HG03139 (cell line): ENCODE data around the gene RRM1.
"Not testable (repeated sequence)": the region's sequence is repeated elsewhere in the genome, so short reads cannot be mapped to it uniquely, and the experiment has no call there.

Experiments used
- ATAC-seq: cut with Tn5 transposase; IDR thresholded peaks from one replicate; pipeline ENCODE4 v1.9.1; 2021; ENCODE audit not compliant: unreplicated experiment

RRM1 gene

DNA sequence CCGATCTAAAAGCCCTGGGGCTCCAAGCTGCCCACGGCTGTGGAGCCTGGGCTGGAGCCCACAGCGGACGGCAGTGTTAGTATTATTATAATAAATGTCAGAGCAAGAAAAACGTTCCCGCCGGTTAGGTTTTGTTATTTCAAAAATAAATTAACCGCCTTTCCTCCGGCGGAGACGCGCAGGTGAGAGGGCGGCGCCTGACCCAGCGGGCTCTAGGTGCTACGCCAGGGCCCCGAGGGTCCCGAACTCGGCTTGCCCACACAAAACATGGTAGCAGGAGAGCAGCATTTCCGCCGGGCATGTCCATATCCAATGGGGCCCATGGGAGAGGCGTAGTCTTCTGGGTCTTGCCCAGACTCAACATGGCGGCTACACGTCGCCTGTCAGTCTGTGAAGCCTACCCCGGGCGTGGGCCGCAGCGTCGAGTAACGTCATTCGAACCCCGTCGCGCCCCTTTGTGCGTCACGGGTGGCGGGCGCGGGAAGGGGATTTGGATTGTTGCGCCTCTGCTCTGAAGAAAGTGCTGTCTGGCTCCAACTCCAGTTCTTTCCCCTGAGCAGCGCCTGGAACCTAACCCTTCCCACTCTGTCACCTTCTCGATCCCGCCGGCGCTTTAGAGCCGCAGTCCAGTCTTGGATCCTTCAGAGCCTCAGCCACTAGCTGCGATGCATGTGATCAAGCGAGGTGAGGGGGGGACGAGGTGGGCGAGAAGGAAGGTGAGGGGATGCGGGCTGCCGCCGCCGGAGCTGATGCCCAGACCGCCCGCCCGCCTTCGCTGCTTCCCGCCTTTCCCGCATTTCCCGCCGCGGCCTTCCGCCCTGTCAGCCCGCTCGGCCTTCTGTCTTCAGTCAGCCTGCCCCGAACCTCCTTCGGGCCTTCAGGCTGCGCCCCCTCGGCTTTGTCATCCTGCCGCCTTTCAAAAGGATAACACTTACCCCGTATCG, at the start of gene RRM1:
RRM1 (plus strand) TSS at position 452 of the 944 bp plus-strand sequence; CDS start at position 666, 214 bp downstream.
- ATAC-seq: peak; percentile 95

DNA sequence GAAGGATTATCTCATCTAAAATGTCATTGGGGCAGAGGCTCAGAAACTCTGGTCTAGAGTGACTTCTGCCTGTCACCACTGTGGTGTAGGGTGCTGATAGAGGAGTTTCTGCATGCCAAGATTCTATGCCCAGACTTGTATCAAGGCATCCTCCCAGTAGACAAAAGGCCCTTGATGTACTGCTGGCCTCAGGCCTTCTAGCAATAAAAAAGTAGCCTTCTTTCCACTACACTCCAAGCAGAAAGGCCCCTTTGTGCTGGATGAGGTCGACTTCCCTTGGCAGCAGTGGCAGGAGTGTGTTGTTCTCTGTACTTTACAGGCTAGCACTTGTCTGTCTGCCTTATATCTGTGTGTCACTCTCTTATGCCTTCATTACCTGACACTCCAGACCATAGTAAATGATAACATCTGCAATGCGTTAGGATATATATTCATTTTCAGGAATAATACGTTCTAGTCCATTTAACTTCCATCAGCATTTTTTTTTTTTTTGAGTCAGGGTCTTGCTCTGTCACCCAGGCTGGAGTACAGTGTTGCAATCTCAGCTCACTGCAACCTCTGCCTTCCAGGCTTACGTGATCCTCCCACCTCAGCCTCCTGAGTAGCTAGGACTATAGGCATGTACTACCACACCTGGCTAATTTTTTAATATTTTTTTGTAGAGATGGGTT, 49.5 kb upstream of the RRM1 start:
- no peak for ATAC-seq

DNA sequence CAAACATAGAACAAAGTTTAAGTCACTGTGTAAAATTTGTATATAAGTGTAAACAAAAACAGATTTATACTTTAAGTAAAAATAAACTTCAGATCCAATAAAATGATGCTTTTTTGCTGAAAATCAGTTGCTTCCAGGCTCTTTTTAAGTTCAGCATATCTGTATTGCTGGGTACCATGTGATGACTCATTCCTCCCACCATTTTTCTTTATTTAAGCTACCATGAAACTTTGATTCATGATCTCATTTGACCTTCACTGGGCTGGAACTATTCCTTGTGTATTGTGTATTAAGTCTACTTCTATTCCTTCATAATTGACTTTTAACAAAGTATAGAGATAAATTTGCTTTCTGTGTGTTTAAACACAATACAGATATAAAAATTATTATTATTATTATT, 46.3 kb upstream of the RRM1 start:
- no peak for ATAC-seq

DNA sequence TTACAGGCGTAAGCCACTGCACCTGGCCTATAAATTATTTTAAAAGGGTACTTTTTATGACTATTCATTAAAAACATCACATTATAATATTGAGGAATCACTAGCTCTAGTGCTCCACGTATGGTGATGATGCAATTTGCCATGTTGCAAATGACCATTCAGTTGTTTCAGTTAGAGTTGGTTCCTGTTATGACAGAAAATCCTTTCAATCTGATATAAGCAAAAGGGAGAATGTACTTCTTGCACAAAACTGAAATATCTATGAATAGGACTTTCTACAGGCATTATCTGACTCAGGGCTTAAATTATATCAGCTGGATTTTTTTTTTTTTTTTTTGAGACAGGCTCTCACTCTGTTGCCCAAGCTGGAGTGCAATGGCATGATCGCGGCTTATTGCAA, 45.6 kb upstream of the RRM1 start:
- ATAC-seq: no peak

DNA sequence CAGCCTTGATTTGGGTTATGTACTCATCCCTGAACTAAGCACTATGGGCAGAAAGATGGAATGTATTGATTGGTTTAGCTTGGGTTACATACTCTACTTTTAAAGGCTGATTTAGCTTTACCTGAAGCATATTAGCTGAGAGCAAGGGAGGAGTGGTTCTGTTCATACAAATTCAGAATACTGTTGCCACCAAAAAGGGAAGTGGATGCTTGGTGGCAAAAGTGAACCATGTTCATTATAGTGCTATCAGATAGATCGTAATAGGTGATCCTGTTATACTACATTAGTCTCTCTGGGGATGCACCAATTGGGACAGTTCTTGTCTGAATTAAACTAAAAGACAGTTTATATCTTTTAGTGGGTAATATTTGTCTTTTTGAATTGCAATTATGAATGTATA, 44.5 kb upstream of the RRM1 start:
- no peak for ATAC-seq

DNA sequence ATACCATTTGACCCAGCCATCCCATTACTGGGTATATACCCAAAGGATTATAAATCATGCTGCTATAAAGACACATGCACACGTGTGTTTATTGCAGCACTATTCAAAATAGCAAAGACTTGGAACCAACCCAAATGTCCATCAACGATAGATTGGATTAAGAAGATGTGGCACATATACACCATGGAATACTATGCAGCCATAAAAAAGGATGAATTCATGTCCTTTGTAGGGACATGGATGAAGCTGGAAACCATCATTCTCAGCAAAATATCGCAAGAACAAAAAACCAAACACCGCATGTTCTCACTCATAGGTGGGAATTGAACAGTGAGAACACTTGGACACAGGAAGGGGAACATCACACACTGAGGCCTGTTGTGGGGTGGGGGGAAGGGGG, 41.4 kb upstream of the RRM1 start:
- ATAC-seq: not testable (repeated sequence)

DNA sequence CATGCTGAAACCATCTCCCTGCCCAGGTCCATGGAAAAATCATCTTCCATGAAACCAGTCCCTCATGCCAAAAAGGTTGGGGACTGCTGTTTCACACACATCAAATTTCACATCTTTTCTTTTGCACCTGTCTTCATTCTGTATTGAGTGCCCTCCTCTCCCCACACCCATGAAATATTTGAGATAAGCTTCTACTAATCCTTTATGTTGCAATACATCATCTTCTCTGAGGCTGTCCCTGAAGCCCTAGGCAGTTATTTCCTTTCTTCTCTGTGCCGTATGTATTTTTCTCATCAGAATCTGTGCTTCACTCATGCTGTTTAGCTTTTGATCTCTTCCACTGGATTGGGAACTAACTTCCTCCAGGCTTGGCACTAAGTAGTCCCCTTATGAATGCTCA, 40.0 kb upstream of the RRM1 start:
- ATAC-seq: no peak

DNA sequence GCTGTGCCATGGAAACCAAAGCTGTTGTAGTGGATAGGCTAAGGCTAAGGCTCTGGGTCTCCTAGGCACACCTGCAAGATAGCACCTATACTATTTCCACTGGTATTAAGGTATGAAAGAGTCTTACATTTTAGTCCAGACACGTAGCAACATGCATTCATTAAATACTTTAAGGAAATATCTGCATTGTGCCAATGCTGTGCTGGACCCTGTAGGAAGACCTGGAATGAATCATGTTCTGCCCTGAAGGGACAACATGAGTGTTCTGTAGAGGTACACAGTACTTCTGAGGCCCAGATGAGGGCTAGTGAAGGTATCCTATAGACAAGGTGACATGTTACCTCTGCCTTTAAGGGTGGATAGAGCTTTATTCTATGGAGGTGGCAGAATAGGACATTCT, 35.2 kb upstream of the RRM1 start:
- ATAC-seq: no peak

DNA sequence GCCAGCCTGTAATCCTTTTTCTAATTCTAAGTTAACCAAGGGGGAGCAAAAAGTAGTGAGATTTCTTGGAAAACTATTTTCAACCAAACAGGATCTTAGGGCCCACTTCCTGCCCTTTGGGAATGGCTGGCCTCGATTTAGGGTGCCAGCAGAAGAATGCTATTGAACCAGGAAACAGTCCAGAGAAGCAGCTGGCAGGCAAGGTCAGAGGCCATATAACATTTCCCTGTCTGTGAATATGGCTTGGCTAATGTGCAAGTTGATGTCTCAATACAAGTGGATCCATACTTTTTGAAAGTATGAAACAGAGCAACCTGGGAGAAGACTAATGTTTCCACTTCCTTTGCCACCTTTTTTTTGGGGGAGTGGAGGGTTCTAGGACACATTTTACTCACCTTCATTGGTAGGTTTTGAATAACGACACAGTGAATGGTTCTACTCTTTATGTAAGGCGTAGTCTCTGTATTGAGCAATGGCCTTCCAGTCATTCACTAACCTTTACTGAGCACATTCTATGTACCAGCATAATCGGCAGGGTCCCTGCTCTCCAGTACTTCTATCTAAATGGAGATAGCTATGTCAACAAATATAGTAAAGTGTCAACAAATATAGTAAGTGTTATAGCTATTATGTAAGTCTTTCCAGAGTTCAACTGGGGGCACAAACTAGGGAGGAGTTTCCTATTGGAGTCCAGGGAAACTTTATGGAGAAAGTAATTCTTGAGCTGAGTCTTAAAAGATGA, 34.2 kb upstream of the RRM1 start:
- ATAC-seq: no peak

DNA sequence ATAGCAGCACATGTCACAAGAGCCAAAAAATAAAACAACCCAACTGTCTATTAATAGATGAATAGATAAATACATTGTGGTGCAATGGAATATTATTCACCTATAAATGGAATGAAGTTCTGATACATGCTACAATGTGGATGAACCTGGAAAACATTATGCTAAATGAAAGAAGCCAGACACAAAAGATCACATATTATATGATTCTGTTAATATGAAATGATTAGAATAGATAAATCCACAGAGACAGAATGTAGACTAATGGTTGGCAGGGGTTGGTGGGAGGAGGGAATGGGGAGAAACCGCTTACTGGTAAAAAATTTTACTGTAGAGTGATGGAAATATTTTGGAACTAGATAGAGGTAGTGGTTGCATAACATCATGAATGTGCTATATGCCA, 32.9 kb upstream of the RRM1 start:
- no peak for ATAC-seq

DNA sequence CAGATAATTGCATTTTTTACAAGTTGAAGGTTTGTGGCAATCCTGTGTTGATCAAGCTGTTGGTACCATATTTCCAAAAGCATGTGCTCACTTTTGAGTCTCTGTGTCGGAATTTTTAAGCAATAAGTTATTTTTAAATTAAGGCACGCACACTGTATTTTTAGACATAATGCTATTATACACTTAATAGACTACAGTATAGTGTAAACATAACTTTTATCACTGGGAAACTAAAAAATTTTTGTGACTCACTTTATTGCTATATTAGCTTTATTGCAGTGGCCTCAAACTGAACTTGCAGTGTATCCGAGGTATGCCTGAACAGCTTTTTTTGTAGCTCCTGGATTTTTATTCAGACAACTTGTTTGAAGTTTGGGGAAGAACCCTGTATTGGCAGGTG, 31.3 kb upstream of the RRM1 start:
- ATAC-seq: no peak

DNA sequence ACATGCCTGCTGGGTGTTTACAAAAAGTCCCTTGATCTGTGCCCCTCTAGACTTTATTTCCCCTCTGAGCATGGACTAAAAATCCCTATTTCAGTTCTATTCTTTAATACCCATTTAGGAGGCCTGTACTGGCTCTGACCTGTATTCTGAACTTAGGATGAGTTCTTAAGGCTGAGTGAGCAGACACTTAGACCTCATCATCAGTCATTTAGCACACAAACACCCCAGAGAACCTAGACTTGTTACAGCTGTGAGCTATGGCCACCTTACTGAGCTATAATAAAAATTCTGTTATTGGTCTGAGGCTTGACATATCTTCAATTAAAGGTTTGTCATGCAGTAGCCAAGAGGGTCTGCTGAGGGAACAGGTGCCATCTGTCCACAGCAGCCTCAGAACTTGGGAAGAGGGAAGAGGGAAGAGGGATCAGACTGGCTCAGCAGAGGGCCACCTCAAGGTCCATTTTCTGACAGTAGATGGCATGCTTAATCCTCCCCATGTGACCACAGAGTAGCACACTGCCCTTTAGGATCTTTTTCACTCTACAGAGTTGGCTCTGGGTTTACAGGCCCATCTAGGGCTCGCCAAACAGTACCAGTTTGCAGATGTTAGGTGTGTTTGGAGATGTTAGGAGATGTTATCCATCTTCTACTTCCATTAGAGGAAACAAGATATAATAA, 30.2 kb upstream of the RRM1 start:
- ATAC-seq: no peak

DNA sequence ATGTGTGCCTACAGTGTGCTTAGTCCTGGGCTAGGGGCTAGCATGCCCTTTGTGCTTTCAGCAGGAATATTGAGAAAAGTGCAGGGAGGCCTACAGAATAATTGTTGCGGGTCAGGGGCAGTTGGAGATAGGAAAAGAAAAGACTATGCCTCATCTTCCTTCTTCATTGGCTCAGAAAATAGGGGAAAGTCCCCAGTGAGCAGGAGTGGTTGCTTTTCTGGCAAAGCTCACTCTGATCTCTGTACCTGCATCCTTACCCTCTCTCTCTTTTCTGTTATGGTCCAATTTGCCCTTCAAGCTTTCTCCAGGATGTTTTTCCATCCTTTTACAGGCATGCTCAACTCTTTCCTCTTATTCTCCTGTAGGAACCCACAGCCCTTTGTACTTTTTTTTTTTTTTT, 29.5 kb upstream of the RRM1 start:
- ATAC-seq: no peak

DNA sequence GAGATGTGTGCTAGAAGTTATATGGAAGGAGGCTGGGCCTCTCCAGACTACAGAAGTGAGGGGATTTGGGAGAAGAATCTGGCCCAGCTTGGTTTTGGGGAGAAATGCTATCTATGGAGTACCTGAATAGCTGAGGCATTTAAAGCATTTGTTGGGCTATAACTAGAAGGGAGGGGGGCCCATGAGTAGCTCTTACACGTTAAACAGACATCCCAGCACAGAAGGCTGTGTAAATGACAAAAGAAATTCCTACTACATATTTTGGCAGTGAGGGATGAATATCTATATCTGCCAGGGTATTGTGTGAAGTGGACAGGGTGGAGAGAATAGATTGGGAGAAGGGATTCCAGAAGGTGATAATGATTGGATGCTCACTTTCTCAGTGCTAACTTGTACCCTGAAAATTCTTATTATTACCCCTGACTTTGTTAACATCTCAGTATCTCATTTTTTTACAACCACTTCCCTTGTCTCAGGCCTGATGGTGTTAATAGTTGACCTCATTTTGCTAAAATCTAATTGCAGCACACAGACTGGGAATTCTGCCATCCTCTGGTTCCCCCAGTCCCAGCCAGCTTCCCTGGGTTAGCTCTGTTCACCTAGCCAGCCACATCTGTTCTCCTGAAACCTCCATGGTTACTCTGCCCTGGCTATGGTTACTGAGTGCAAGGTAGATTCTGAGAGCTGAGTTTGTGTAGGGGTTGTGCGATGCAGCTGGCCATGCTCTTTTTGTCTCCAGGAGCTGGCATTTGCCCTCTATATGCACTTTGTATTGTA, 28.8 kb upstream of the RRM1 start:
- ATAC-seq: no peak

DNA sequence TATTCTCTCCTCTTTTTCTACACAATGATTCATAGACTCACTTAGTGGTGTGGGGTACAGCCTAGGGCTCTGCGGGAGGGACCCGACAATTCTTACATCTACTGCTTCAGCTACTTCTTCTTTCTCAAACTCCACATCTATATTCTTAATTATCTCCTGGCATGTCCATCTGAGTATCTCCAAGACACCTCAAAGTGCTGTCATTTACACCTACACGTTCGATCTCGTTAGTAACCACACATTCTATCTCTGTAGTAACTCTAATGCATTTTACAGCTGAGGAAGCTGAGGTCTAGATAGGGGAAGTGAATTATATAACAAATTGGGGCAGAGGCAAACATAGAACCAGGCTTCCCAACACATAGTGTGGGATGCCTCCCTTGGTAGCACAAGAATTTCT, 27.7 kb upstream of the RRM1 start:
- ATAC-seq: no peak

DNA sequence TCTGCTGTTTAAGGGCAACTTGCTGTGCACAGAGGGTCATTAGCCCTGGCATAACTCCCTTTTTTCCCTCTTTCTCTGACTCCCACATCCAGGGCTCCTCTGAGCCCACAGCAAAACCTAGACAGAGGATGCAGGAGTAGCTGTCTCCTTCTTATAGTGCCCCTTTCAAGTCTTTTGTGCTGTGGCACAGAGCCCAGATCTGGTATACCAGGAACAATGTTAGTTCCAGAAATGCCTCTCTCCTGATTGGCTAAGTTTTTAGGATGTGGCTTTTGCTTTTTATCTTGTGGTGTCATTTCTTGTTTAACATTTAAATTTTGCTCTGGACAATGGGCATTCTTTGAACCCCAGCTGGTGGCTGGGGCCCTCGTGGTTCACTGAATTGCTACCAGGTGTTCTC, 25.6 kb upstream of the RRM1 start:
- ATAC-seq: no peak

DNA sequence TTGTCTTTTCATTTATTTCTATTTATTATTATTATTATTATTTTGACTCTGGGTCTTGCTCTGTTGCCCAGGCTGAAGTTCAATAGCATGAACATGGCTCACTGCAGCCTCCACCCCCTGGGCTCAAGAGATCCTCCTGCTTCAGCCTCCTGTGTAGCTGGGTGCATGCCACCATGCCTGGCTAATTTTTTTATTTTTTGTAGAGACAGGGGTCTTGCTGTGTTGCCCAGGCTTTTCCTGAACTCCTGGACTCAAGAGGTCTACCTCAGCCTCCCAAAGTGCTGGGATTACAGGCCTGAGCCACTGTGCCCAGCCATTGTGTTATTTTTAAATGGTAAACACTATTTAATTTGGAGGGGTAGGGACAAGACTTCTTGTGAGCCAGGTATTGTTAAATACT, 23.3 kb upstream of the RRM1 start:
- ATAC-seq: no peak

DNA sequence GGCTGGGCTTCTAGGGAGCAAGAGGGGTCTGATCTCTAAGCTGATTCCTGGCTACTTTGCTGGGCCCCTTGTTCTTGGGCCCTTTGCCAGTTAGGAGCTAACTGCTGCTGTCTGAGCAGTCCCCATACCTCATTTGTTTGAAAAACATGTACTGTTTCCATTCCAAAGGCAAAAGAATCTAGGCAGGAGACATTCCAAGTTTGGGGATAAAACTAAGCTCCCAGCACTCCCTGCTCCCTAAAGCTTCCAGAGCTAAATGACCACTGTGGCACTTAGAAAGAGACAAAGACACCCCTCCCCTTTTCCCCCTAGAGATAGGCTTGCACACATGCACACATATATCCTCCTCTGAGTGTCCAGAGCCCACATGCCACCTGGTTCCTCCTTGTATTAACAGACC, 22.7 kb upstream of the RRM1 start:
- no peak for ATAC-seq

DNA sequence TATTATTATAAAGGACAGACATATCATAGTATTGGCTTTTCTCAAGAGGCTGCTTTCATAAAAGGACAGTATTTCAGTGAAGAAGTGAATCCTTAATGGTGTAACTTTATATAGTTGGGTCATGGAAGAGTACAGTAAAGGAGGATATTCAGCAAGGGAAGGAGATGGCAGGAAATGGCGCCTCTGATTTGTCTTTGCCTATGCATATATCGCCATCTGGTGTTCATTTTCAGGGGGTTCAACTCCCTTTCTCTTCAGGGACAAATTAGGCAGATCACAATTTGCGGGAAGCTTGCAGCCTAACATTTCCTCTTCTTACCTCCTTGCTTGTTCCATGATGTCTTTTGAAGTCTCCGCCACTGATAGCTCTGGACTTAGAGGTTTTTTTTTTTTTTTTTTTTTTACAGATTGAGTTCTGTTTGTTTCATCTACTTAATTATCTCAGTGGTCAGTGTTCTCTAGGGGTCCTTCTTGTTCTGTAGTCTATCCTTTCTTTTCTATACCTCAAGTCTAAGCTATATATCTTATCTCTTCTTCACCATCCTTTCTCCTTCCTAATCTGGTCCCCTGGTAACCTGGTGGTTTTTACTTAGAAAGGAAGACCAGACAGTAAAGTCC, 21.8 kb upstream of the RRM1 start:
- no peak for ATAC-seq

DNA sequence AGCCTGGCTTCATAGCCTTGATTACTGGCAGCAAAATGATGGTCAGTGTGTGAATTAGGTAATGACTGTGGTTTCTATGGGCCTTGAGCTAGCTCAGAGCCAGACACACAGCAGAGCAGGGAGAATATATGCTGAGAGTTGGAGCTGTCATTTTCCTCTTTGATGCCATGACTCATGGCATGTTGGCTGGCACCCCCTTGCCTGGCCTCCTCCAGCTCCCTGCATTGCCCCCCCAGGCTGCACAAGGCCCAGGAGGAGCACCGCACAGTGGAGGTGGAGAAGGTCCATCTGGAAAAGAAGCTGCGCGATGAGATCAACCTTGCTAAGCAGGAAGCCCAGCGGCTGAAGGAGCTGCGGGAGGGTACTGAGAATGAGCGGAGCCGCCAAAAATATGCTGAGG, 20.3 kb upstream of the RRM1 start:
- no peak for ATAC-seq
